ENCODE data around the gene TRIM77.
"Not testable (repeated sequence)": the region's sequence is repeated elsewhere in the genome, so short reads cannot be mapped to it uniquely, and the experiment has no call there.

The TRIM77 gene

DNA sequence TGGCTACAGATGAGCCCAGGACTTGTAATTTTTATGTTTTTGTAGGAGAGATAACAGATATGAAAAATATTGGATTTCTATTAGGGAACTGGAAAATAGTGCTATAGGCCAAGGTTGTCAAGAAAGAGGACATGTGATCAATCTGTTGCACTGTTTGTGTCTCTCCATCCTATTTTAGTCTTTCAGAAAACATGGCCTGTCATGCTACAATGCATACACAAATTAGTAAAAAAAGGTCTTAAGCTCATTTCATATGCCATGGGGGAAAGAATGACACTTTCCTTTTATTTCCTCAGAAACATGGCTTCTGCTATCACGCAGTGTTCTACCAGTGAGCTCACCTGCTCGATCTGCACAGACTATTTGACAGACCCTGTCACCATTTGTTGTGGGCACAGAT is at the start of gene TRIM77:
TSS of gene TRIM77 (plus strand) at position 301 of the 400 bp plus-strand sequence. CDS start at position 301, 0 bp downstream.
- DNase-seq: not testable (repeated sequence)

DNA sequence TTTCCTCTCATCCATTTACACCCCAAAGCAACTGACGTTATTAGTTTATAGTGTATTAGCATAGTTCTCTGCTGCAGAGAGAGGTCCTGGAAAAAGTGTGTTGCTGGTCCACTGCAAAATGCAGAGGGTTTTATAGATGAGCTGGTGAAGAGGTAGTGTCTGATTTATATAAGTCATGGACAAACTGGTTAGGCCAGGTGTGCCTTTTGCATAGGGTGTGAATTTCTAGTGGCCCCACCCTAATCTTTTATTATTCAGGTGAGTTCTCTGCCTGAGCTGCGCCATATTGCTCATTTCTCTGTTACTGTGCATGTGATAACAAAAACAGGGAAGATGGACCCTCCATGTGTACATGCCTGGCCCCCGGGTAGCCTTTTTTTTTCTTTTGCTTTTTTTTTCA is 43.1 kb upstream of the TRIM77 start:
- DNase-seq: peak; percentile 73

- not testable (repeated sequence) for DNase-seq
These were observed 41.9 kb upstream of the TRIM77 start for GRCh38 chr11:89668158-89668557.

DNA sequence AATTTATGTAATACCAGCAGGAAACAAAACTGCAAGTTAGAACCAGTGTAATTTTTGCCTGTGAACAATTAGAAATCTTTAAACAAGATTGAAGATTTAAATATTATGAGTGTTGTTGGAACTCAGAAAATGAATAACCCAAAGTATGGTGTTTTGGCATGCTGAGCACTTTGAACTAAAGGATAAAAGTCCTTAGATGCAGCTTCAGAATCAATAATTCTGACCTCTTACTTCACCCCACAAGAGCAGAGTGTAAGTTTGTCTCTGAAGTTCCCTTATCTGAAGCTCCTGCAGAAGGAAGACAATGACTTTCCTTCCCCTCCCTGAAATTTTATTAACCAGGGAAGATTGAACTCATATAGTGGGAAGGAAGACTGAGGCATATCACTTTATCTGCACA is 40.5 kb upstream of the TRIM77 start:
- DNase-seq: not testable (repeated sequence)

- DNase-seq: peak; percentile 23
These were observed 40.0 kb upstream of the TRIM77 start for GRCh38 chr11:89669993-89670669.

DNA sequence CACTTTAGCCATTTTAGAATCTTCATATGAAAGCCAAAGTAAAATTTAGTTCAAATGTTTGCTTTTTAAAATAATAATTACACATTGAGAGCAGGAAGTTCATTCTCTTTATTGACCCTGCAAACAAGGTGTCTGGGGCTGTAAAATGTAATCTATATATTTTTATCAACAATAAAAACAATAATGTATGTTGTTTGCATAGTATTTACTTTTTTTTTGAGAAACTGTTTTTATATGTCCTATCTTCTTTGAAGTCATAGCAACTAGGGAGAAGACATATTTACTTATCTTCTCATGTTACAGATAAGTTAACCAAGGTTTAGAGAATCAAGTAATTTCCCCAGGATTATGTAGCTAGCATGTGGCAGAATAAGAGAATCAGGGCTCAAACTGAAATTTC is 37.6 kb upstream of the TRIM77 start:
- DNase-seq: peak; percentile 78

- DNase-seq: peak; percentile 32
These were observed 36.7 kb upstream of the TRIM77 start for GRCh38 chr11:89673380-89673779.

DNA sequence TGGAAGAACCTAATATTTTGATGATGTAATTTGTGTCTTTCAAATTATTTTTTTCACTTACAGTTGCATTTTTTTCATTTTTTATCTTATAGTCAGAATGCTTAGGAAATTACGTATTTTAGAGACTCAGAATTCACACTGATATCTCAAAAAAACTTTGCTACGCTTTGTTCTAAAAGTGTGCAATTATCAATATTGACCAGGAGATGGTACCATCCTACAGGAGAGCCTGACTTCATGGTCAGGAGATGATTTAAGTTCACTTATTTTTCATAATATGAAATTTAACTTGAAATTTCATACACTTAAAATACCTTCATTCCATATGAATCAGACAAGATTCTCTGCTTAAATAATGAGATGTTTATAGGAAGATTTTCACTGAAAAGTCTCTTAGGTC is 34.7 kb upstream of the TRIM77 start:
- peak; percentile 70 for DNase-seq

GRCh38 chr11:89675948-89676347 is 34.2 kb upstream of the TRIM77 start:
- DNase-seq: peak; percentile 25

DNA sequence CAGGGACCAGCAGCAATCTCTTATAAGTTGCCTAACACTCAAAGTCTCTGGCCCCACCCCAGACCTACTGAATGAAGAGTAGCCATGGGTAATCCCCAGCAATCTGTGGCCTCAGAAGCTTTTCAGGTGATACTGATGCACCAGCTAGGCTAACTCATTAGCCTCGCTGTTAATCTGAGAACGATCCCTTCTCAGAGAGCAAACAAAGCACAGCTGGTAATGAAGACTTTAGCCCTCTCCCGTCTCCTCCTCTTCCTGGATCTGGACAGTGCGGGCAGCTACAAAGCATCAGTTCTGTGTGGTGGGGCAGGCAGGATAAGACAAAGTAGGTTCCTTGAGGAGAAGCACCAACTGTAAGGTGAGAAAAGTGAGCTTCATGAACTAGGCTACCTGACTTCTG is 3.0 kb upstream of the TRIM77 start:
- peak; percentile 57 for DNase-seq

DNA sequence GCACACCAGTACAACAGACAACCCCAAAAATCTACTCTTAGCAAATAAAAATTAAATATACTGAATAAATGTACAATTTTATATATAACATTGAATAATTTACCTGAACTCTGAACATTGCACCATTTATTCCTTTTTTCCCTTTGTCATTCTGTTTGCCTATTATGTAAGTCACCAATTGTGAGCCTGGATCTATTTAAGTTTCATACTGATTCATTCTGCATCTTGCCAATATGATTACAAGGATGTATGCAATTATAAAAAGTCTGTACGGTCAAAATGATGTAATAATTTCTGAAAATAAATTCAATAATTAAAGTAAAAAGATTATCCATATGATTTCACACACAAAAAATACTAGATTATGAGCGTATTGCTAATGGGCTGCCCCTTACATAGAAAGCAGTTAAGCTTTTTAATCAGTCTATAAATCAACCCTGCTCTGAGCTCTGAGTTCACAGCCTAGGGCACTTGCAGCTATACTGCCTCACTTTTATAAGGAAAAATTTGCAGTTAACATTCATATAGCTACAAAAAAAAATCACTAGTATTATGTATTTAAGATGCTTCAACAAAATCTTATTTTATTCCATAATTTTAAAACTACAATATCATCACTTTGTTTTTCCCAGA is 14.9 kb downstream of the TRIM77 start:
- not testable (repeated sequence) for DNase-seq

DNA sequence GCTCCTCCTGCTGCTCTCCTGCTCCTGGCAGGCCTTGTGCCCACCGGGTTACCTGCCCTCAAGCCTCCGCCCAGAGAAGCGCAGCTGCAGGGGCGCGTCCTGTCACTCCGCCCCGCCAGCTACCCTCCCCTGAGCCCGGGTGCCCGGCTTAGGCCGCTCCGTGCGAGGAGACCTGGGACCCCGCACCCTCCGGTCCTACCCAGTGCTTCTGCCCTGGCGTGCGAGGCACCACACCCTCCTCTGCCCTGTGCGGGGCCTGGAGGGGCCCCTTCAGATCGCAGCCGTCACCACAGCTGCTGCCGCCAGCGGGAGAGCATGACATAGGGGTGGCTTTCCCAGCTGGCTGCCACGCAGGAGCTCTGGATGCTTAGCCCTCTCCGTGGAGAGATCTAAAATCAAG is 20.1 kb downstream of the TRIM77 start:
- DNase-seq: not testable (repeated sequence)

GRCh38 chr11:89736566-89736965 is 26.5 kb downstream of the TRIM77 start:
- no peak for DNase-seq

GRCh38 chr11:89737116-89737515 is 27.0 kb downstream of the TRIM77 start:
- DNase-seq: no peak

DNA sequence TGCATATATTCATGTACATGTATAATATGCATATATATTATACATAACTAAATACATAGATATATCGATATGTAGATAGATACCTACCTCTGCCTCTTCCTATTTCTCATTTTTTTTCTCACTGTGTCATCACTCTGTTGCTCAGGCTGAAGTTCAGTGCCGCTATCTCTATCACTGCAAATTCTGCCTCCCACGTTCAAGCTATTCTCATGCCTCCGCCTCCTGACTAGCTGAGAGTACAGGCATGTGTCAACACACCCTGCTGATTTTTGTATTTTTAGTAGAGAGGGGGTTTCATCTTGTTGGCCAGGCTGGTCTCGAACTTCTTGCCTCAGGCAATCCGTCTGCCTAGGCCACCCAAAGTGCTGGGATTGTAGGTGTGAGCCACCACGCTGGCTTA is 31.3 kb downstream of the TRIM77 start:
- DNase-seq: not testable (repeated sequence)

DNA sequence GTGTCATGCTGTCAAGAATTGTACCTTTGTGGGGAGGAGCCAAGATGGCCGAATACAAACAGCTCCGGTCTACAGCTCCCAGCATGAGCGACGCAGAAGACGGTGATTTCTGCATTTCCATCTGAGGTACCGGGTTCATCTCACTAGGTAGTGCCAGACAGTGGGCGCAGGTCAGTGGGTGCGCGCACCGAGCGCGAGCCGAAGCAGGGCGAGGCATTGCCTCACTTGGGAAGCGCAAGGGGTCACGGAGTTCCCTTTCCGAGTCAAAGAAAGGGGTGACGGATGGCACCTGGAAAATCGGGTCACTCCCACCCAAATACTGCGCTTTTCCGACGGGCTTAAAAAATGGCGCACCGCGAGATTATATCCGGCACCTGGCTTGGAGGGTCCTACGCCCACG is 34.1 kb downstream of the TRIM77 start:
- not testable (repeated sequence) for DNase-seq

GRCh38 chr11:89750822-89751221 is 40.7 kb downstream of the TRIM77 start:
- DNase-seq: not testable (repeated sequence)

All from DMS53 (cell line).